Stimulated activated CD8-positive, alpha-beta memory T cell treated with anti-CD3 and anti-CD28 coated beads, Interleukin-7, amount 100 ng/mL, for 4 hours (primary cell): ENCODE measurements around the gene MYL9.
"Not testable (repeated sequence)": the region's sequence is repeated elsewhere in the genome, so short reads cannot be mapped to it uniquely, and the experiment has no call there.

Experiments
- DNase-seq, 2 donors: peaks; one replicate each; pipeline ENCODE4 v3.0.0-alpha.2; 2020; ENCODE audit warnings: low read depth in 2 of 2

The MYL9 gene

GRCh38 chr20:36548704-36549627 lies 7.6 kb downstream of the MYL9 start:
- DNase-seq: no peak

GRCh38 chr20:36549628-36549941 lies 8.3 kb downstream of the MYL9 start:
- no peak for DNase-seq

- no peak for DNase-seq
These were observed 8.8 kb downstream of the MYL9 start for GRCh38 chr20:36549942-36550789.

- DNase-seq: no peak
These were observed 9.5 kb downstream of the MYL9 start for GRCh38 chr20:36550790-36551299.

- DNase-seq: no peak
These were observed 13.9 kb downstream of the MYL9 start for GRCh38 chr20:36555248-36555647.

GRCh38 chr20:36562724-36563123 lies 21.4 kb downstream of the MYL9 start:
- no peak for DNase-seq

GRCh38 chr20:36563374-36563773 lies 22.1 kb downstream of the MYL9 start:
- DNase-seq: no peak

- DNase-seq: not testable (repeated sequence)
These were observed 22.9 kb downstream of the MYL9 start for GRCh38 chr20:36564078-36564725.

- not testable (repeated sequence) for DNase-seq
These were observed 23.4 kb downstream of the MYL9 start for GRCh38 chr20:36564726-36565121.

GRCh38 chr20:36565520-36565919 lies 24.2 kb downstream of the MYL9 start:
- DNase-seq: no peak

GRCh38 chr20:36569847-36570429 lies 28.6 kb downstream of the MYL9 start:
- no peak for DNase-seq

- DNase-seq: no peak
These were observed 30.5 kb downstream of the MYL9 start for GRCh38 chr20:36571564-36572504.

- DNase-seq: peak; percentile 65 to 67
These were observed 31.4 kb downstream of the MYL9 start for GRCh38 chr20:36572701-36573102.

GRCh38 chr20:36573103-36573797 lies 31.9 kb downstream of the MYL9 start, which contains the start of gene TGIF2:
Gene TGIF2, plus strand, starts transcription at chr20:36573597. Its CDS starts 5,178 bp downstream, at chr20:36578775.
- DNase-seq: peak; percentile 84 to 90

GRCh38 chr20:36573798-36574365 lies 32.6 kb downstream of the MYL9 start:
- peak in 1 of 2 donors; percentile 41 for DNase-seq

GRCh38 chr20:36574366-36575135 lies 33.2 kb downstream of the MYL9 start:
- peak; percentile 60 to 73 for DNase-seq

- no peak for DNase-seq
These were observed 34.7 kb downstream of the MYL9 start for GRCh38 chr20:36576081-36576445.

- DNase-seq: no peak
These were observed 37.2 kb downstream of the MYL9 start for GRCh38 chr20:36578356-36579041.
